ENCODE results near the gene ZNF511. TPM values are rescaled to one million over a fixed set of nuclear protein-coding genes. Genes with fewer than 3 reads are reported as not detected.

Gene ZNF511
- total RNA-seq, 4 donors from 2014 or later = 15.5 to 24.4 (median 17.3) TPM

GRCh38 chr10:133267829-133268228 is 40.9 kb upstream of the ZNF511 start:
- Histone ChIP-seq H3K4me1 (peaks cover 9% of the 10 kb centered on the region), H3K36me3 (peaks cover 7% of the 10 kb centered on the region), H3K27me3 (no peaks in the 10 kb centered on the region), H3K4me3 (no peak overlapping the region), H3K9me3 (no peaks in the 10 kb centered on the region), H3K27ac (no peak overlapping the region)
- 91% methylated on average over 18 of the region's 22 CpGs for WGBS
- DNase-seq (ENCODE audit: low spot score in 2 of 2) = no peak
- TF ChIP-seq EP300 (IDR thresholded peaks at IDR 0.05) (no peak), CTCF (IDR thresholded peaks at IDR 0.05) (no peak), POLR2AphosphoS5 (IDR thresholded peaks at IDR 0.05) (no peak), POLR2A (IDR thresholded peaks at IDR 0.05) (no peak)

GRCh38 chr10:133268532-133268931 is 40.2 kb upstream of the ZNF511 start:
- TF ChIP-seq CTCF (IDR thresholded peaks at IDR 0.05) (no peak), POLR2AphosphoS5 (IDR thresholded peaks at IDR 0.05) (no peak), EP300 (IDR thresholded peaks at IDR 0.05) (no peak), POLR2A (IDR thresholded peaks at IDR 0.05) (no peak)
- DNase-seq (ENCODE audit: low spot score in 2 of 2) = no peak
- WGBS = 88% methylated on average over 7 of the region's 22 CpGs
- peaks cover 7% of the 10 kb centered on the region for H3K36me3 ChIP-seq
- H3K27ac ChIP-seq = no peak overlapping the region
- no peaks in the 10 kb centered on the region for H3K27me3 ChIP-seq
- peaks cover 5% of the 10 kb centered on the region for H3K4me1 ChIP-seq
- no peaks in the 10 kb centered on the region for H3K9me3 ChIP-seq
- no peak overlapping the region for H3K4me3 ChIP-seq

- WGBS = 100% methylated on average over 1 of the region's 26 CpGs
These were observed 39.3 kb upstream of the ZNF511 start for GRCh38 chr10:133269367-133269766.

GRCh38 chr10:133270204-133270603 is 38.5 kb upstream of the ZNF511 start:
- no peak for DNase-seq (ENCODE audit: low spot score in 2 of 2)
- no peak for TF ChIP-seq POLR2AphosphoS5 (IDR thresholded peaks at IDR 0.05)
- no peak for TF ChIP-seq CTCF (IDR thresholded peaks at IDR 0.05)
- TF ChIP-seq EP300 (IDR thresholded peaks at IDR 0.05) = no peak
- no peak for TF ChIP-seq POLR2A (IDR thresholded peaks at IDR 0.05)

More at GRCh38 chr10:133269367-133269766, 39.3 kb upstream of the ZNF511 start:
- H3K4me1 ChIP-seq = peaks cover 3% of the 10 kb centered on the region
- peaks cover 7% of the 10 kb centered on the region for H3K36me3 ChIP-seq
- TF ChIP-seq CTCF (IDR thresholded peaks at IDR 0.05) = no peak
- no peak for TF ChIP-seq EP300 (IDR thresholded peaks at IDR 0.05)
- TF ChIP-seq POLR2AphosphoS5 (IDR thresholded peaks at IDR 0.05) = no peak
- no peak for TF ChIP-seq POLR2A (IDR thresholded peaks at IDR 0.05)
- no peaks in the 10 kb centered on the region for H3K27me3 ChIP-seq
- no peak overlapping the region for H3K27ac ChIP-seq
- DNase-seq (ENCODE audit: low spot score in 2 of 2) = no peak
- H3K4me3 ChIP-seq = no peak overlapping the region
- no peaks in the 10 kb centered on the region for H3K9me3 ChIP-seq

GRCh38 chr10:133270773-133271297 is 37.9 kb upstream of the ZNF511 start:
- peaks cover 14% of the 10 kb centered on the region for H3K4me1 ChIP-seq
- no peak for TF ChIP-seq POLR2AphosphoS5 (IDR thresholded peaks at IDR 0.05)
- no peak for TF ChIP-seq EP300 (IDR thresholded peaks at IDR 0.05)
- no peak for TF ChIP-seq CTCF (IDR thresholded peaks at IDR 0.05)
- TF ChIP-seq POLR2A (IDR thresholded peaks at IDR 0.05) = no peak
- H3K9me3 ChIP-seq = no peaks in the 10 kb centered on the region
- no peak for DNase-seq (ENCODE audit: low spot score in 2 of 2)
- H3K4me3 ChIP-seq = no peak overlapping the region
- peaks cover 7% of the 10 kb centered on the region for H3K36me3 ChIP-seq
- 60% methylated on average over 5 of the region's 19 CpGs for WGBS
- H3K27ac ChIP-seq = no peak overlapping the region
- H3K27me3 ChIP-seq = no peaks in the 10 kb centered on the region

More at GRCh38 chr10:133270204-133270603, 38.5 kb upstream of the ZNF511 start:
- Histone ChIP-seq H3K36me3 (peaks cover 7% of the 10 kb centered on the region), H3K27me3 (no peaks in the 10 kb centered on the region), H3K4me3 (no peak overlapping the region), H3K4me1 (peaks cover 8% of the 10 kb centered on the region), H3K9me3 (no peaks in the 10 kb centered on the region), H3K27ac (no peak overlapping the region)
- WGBS = 84% methylated on average over 16 of the region's 20 CpGs

Measured in suprapubic skin (tissue), 4 donors.